ENCODE results near the gene LDLR.
"Not testable (repeated sequence)": the region's sequence is repeated elsewhere in the genome, so short reads cannot be mapped to it uniquely, and the experiment has no call there.

LDLR gene

DNA sequence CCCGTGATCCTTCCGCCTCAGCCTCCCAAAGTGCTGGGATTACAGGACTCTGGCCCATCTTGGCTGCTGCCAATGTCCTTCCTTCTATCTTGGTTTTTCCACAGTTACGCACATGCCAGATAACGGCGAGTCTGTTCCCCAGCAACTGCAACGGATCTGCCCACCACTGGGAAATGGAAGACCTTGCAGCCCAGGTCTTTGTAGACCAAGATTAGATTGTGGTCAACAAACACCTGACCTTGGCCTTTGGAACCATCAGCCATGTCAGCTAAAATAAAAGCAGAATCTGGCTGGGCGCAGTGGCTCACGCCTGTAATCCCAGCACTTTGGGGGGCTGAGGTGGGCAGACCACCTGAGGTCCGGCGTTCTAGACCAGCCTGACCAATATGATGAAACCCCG is 10.4 kb upstream of the LDLR start:
- Mint-ChIP-seq H3K4me3 (no peak overlapping the region), H3K27ac (no peak overlapping the region), H3K4me1 (peaks cover 9% of the 10 kb centered on the region), H3K27me3 (ENCODE audit: low read depth, poor library complexity) (peaks cover 7% of the 10 kb centered on the region), H3K9me3 (peaks cover 9% of the 10 kb centered on the region), H3K36me3 (ENCODE audit: low read depth) (peaks cover 30% of the 10 kb centered on the region)
- no peak for DNase-seq
- no peak for TF ChIP-seq CTCF (IDR thresholded peaks at IDR 0.05)

- peaks cover 12% of the 10 kb centered on the region for H3K4me1 Mint-ChIP-seq
- peaks cover 9% of the 10 kb centered on the region for H3K9me3 Mint-ChIP-seq
- peaks cover 7% of the 10 kb centered on the region for H3K27me3 Mint-ChIP-seq (ENCODE audit: low read depth, poor library complexity)
- no peak for DNase-seq
- H3K4me3 Mint-ChIP-seq = no peak overlapping the region
- no peak for TF ChIP-seq CTCF (IDR thresholded peaks at IDR 0.05)
- H3K27ac Mint-ChIP-seq = no peak overlapping the region
- peaks cover 23% of the 10 kb centered on the region for H3K36me3 Mint-ChIP-seq (ENCODE audit: low read depth)
Measured at GRCh38 chr19:11079999-11080398, 9.3 kb upstream of the LDLR start.

DNA sequence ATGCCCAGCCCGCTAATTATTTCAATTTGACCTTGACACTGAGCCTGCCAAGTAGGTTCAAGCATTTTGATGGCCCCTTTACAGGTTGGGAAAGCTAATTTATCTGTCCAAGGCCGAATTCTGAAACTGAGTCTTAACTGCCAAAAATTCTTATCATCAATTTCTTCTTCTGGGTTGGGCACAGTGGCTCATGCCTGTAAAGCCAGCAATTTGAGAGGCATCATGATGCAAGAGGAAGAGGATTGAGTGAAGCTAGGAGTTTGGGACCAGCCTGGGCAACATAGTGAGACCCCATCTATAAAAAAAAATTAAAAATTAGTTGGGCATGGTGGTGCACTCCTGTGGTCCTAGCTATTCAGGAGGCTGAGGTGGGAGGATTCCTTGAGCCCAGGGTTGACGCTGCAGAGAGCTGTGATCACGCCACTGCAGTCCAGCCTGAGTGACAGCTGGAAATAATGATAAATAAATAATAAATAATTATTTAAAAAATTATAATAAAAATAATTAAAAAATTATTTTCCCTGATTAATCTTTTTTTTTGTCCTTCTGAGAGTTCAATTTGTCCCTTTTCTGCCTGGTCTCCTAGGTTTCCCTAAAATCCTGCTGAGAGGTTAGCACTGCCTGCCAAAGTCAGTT is 1.3 kb upstream of the LDLR start:
- DNase-seq = no peak
- Mint-ChIP-seq H3K27ac (peak overlapping the region; percentile 98), H3K9me3 (no peaks in the 10 kb centered on the region), H3K4me1 (peaks cover 40% of the 10 kb centered on the region), H3K36me3 (ENCODE audit: low read depth) (peaks cover 5% of the 10 kb centered on the region), H3K27me3 (ENCODE audit: low read depth, poor library complexity) (no peaks in the 10 kb centered on the region), H3K4me3 (peak overlapping the region; percentile 89)
- TF ChIP-seq CTCF (IDR thresholded peaks at IDR 0.05) = no peak

- Mint-ChIP-seq H3K36me3 (ENCODE audit: low read depth) (peaks cover 12% of the 10 kb centered on the region), H3K4me3 (peak overlapping the region; percentile 89), H3K27ac (peak overlapping the region; percentile 98), H3K4me1 (peaks cover 44% of the 10 kb centered on the region), H3K27me3 (ENCODE audit: low read depth, poor library complexity) (no peaks in the 10 kb centered on the region), H3K9me3 (no peaks in the 10 kb centered on the region)
- no peak for TF ChIP-seq CTCF (IDR thresholded peaks at IDR 0.05)
- no peak for DNase-seq
Measured at GRCh38 chr19:11088506-11089253, 583 bp upstream of the LDLR start.

DNA sequence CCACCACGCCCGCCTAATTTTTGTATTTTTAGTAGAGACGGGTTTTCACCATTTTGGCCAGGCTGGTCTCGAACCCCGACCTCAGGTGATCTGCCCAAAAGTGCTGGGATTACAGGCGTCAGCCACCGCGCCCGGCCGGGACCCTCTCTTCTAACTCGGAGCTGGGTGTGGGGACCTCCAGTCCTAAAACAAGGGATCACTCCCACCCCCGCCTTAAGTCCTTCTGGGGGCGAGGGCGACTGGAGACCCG is 676 bp downstream of the LDLR start:
- H3K27me3 Mint-ChIP-seq (ENCODE audit: low read depth, poor library complexity); DNase-seq; H3K9me3 Mint-ChIP-seq: not testable (repeated sequence)
- peaks cover 23% of the 10 kb centered on the region for H3K36me3 Mint-ChIP-seq (ENCODE audit: low read depth)
- H3K4me3 Mint-ChIP-seq = peak overlapping the region; percentile 89
- H3K27ac Mint-ChIP-seq = peak overlapping the region; percentile 98
- H3K4me1 Mint-ChIP-seq = peaks cover 47% of the 10 kb centered on the region

DNA sequence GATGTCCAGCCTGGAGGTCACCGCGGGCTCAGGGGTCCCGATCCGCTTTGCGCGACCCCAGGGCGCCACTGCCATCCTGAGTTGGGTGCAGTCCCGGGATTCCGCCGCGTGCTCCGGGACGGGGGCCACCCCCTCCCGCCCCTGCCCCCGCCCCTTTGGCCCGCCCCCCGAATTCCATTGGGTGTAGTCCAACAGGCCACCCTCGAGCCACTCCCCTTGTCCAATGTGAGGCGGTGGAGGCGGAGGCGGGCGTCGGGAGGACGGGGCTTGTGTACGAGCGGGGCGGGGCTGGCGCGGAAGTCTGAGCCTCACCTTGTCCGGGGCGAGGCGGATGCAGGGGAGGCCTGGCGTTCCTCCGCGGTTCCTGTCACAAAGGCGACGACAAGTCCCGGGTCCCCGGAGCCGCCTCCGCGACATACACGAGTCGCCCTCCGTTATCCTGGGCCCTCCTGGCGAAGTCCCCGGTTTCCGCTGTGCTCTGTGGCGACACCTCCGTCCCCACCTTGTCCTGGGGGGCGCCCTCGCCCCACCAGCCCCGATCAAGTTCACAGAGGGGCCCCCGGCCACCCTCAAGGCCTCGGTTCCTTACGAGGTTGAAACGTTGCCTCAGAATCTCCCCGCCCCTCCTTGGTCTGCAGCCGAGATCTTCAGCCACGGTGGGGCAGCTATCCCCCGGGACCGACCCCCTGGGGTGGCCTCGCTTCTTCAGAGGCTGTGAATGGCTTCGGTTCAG is 1.2 kb downstream of the LDLR start:
- TF ChIP-seq CTCF (IDR thresholded peaks at IDR 0.05) = no peak
- peak overlapping the region; percentile 99 for H3K27ac Mint-ChIP-seq
- peak overlapping the region; percentile 89 for H3K4me3 Mint-ChIP-seq
- peak; percentile 96 for DNase-seq
- no peaks in the 10 kb centered on the region for H3K27me3 Mint-ChIP-seq (ENCODE audit: low read depth, poor library complexity)
- peaks cover 28% of the 10 kb centered on the region for H3K36me3 Mint-ChIP-seq (ENCODE audit: low read depth)
- H3K9me3 Mint-ChIP-seq = no peaks in the 10 kb centered on the region
- peaks cover 50% of the 10 kb centered on the region for H3K4me1 Mint-ChIP-seq

All from nephron progenitor cell (in vitro differentiated cells).